Measurements from ENCODE around the gene GPR22.

Gene GPR22

GRCh38 chr7:107469929-107470328 lies at the start of gene GPR22:
Gene GPR22, plus strand, starts transcription at chr7:107470057. Its CDS starts 4,004 bp downstream, at chr7:107474061.
- no peak for DNase-seq

- DNase-seq, result no peak
Measured at GRCh38 chr7:107427462-107427861, 42.4 kb upstream of the GPR22 start.

- DNase-seq, result no peak
Measured at GRCh38 chr7:107428642-107429041, 41.2 kb upstream of the GPR22 start.

GRCh38 chr7:107430057-107430456 lies 39.8 kb upstream of the GPR22 start:
- DNase-seq, result no peak

- DNase-seq, result no peak
Measured at GRCh38 chr7:107432261-107432660, 37.6 kb upstream of the GPR22 start.

GRCh38 chr7:107435749-107436148 lies 34.1 kb upstream of the GPR22 start:
- DNase-seq, result no peak

- no peak for DNase-seq
Measured at GRCh38 chr7:107439025-107439424, 30.8 kb upstream of the GPR22 start.

- no peak for DNase-seq
Measured at GRCh38 chr7:107441581-107442422, 28.1 kb upstream of the GPR22 start.

GRCh38 chr7:107442678-107443077 lies 27.2 kb upstream of the GPR22 start:
- no peak for DNase-seq

- DNase-seq, result no peak
Measured at GRCh38 chr7:107446531-107446930, 23.3 kb upstream of the GPR22 start.

GRCh38 chr7:107446988-107447387 lies 22.9 kb upstream of the GPR22 start:
- DNase-seq, result no peak

- no peak for DNase-seq
Measured at GRCh38 chr7:107450970-107451369, 18.9 kb upstream of the GPR22 start.

- DNase-seq, result no peak
Measured at GRCh38 chr7:107453388-107453787, 16.5 kb upstream of the GPR22 start.

GRCh38 chr7:107461938-107462533 lies 7.8 kb upstream of the GPR22 start:
- no peak for DNase-seq

GRCh38 chr7:107463139-107464078 lies 6.4 kb upstream of the GPR22 start:
- DNase-seq, result peak; percentile 58

GRCh38 chr7:107464666-107465226 lies 5.1 kb upstream of the GPR22 start:
- no peak for DNase-seq

GRCh38 chr7:107467972-107468371 lies 1.9 kb upstream of the GPR22 start:
- no peak for DNase-seq

GRCh38 chr7:107468824-107469223 lies 1.0 kb upstream of the GPR22 start:
- DNase-seq, result no peak

GRCh38 chr7:107471292-107472070 lies 1.6 kb downstream of the GPR22 start:
- no peak for DNase-seq

GRCh38 chr7:107472116-107472515 lies 2.3 kb downstream of the GPR22 start:
- no peak for DNase-seq

- DNase-seq, result no peak
Measured at GRCh38 chr7:107474104-107474521, 4.3 kb downstream of the GPR22 start.

GRCh38 chr7:107479303-107479702 lies 9.4 kb downstream of the GPR22 start:
- DNase-seq, result no peak
